Neuronal stem cell (in vitro differentiated cells): ENCODE results near the gene MBNL3.

ENCODE experiments used
- DNase-seq: peaks from one replicate; pipeline ENCODE4 v3.0.0-alpha.2; 2013; ENCODE audit warnings: low spot score
- H2AFZ ChIP-seq: one replicate; pipeline ENCODE4 v1.6.1; 2013; ENCODE audit warnings: mild to moderate bottlenecking, low read length, inconsistent platforms
- H2AK5ac ChIP-seq: 2 replicates; pipeline ENCODE4 v1.6.1; 2013; ENCODE audit warnings: low read depth, mild to moderate bottlenecking, inconsistent platforms, low read length, moderate library complexity, mixed read lengths
- H2BK120ac ChIP-seq: 2 replicates; pipeline ENCODE4 v1.6.1; 2013; ENCODE audit warnings: low read depth, mild to moderate bottlenecking, inconsistent platforms, low read length, moderate library complexity, mixed read lengths
- H2BK12ac ChIP-seq: one replicate; pipeline ENCODE4 v1.6.1; 2013; ENCODE audit warnings: low read length, inconsistent platforms
- H2BK15ac ChIP-seq: 2 replicates; pipeline ENCODE4 v1.6.1; 2013; ENCODE audit warnings: mild to moderate bottlenecking, low read length, inconsistent platforms, mixed read lengths
- H2BK5ac ChIP-seq: one replicate; pipeline ENCODE4 v1.6.1; 2013; ENCODE audit warnings: inconsistent platforms, mild to moderate bottlenecking, low read length, moderate library complexity
- H3K14ac ChIP-seq: one replicate; pipeline ENCODE4 v1.6.1; 2013; ENCODE audit warnings: low read length, inconsistent platforms
- H3K18ac ChIP-seq: 2 replicates; pipeline ENCODE4 v1.6.1; 2013; ENCODE audit warnings: low read length, inconsistent platforms
- H3K23ac ChIP-seq: 2 replicates; pipeline ENCODE4 v1.6.1; 2013; ENCODE audit warnings: low read depth, mild to moderate bottlenecking, mixed read lengths, low read length, inconsistent platforms; ENCODE audit not compliant: poor library complexity
- H3K27ac ChIP-seq: replicated peaks from 3 replicates; pipeline ENCODE4 v1.5.1; 2013; ENCODE audit warnings: low read length, inconsistent platforms
- H3K27me3 ChIP-seq, 3 experiments: 2 replicates each; pipeline ENCODE4 v1.6.1; 2013; ENCODE audit warnings: low read length in 3 of 3, mild to moderate bottlenecking in 2 of 3, inconsistent platforms in 1 of 3, low read depth in 1 of 3, mixed read lengths in 1 of 3, moderate library complexity in 1 of 3; ENCODE audit not compliant: control insufficient read depth in 3 of 3, insufficient read depth in 3 of 3
- H3K36me3 ChIP-seq, 2 donors: replicated peaks in 1 of 2; 2 replicates each; pipeline ENCODE4 v1.6.1; 2013; ENCODE audit warnings: low read length in 2 of 2; ENCODE audit not compliant: control insufficient read depth in 2 of 2, insufficient read depth in 2 of 2
- H3K4ac ChIP-seq: 2 replicates; pipeline ENCODE4 v1.6.1; 2013; ENCODE audit warnings: inconsistent platforms, mild to moderate bottlenecking, low read length, moderate library complexity
- H3K4me1 ChIP-seq, 2 donors: 1 replicate in 1 of 2; 2 replicates in 1 of 2; pipeline ENCODE4 v1.6.1; 2013; ENCODE audit warnings: low read length in 2 of 2, low read depth in 1 of 2; ENCODE audit not compliant: control insufficient read depth in 2 of 2, insufficient read depth in 1 of 2
- H3K4me2 ChIP-seq: one replicate; pipeline ENCODE4 v1.6.1; 2013; ENCODE audit warnings: mild to moderate bottlenecking, low read length, inconsistent platforms; ENCODE audit not compliant: insufficient read depth, poor library complexity, severe bottlenecking
- H3K4me3 ChIP-seq, 2 donors: 2 replicates each; pipeline ENCODE4 v1.5.1; 2013; ENCODE audit warnings: low read length in 2 of 2, mild to moderate bottlenecking in 2 of 2, inconsistent platforms in 1 of 2, moderate library complexity in 1 of 2
- H3K79me1 ChIP-seq: one replicate; pipeline ENCODE4 v1.6.1; 2013; ENCODE audit warnings: low read depth, mild to moderate bottlenecking, inconsistent platforms, low read length, moderate library complexity
- H3K9ac ChIP-seq: one replicate; pipeline ENCODE4 v1.6.1; 2013; ENCODE audit warnings: mild to moderate bottlenecking, low read depth, low read length, inconsistent platforms; ENCODE audit not compliant: poor library complexity
- H3K9me3 ChIP-seq, 2 donors: replicated peaks in 1 of 2; 2 replicates each; pipeline versions ENCODE3 to v1.6.1; 2013; ENCODE audit warnings: low read length in 2 of 2, mild to moderate bottlenecking in 2 of 2, inconsistent platforms in 1 of 2, low read depth in 1 of 2, mixed read lengths in 1 of 2, moderate library complexity in 1 of 2; ENCODE audit not compliant: control insufficient read depth in 2 of 2, insufficient read depth in 1 of 2
- H4K8ac ChIP-seq: one replicate; pipeline ENCODE4 v1.6.1; 2013; ENCODE audit warnings: low read depth, mild to moderate bottlenecking, inconsistent platforms, low read length, moderate library complexity
- H4K91ac ChIP-seq: one replicate; pipeline ENCODE4 v1.6.1; 2013; ENCODE audit warnings: low read length, low read depth, mild to moderate bottlenecking, inconsistent platforms; ENCODE audit not compliant: poor library complexity
- WGBS, 2 donors: extraction: QIAGEN DNeasy Blood & Tissue Kit; methylation state at CpG; one replicate each; pipeline ENCODE4 v1.1.7; 2013; ENCODE audit warnings: missing lambda C conversion rate in 2 of 2, mixed read lengths in 1 of 2; ENCODE audit not compliant: insufficient read length in 2 of 2, insufficient replicate concordance in 1 of 2; ENCODE audit errors: extremely low coverage in 2 of 2; 5-methylcytosine and 5-hydroxymethylcytosine counted together

Gene MBNL3

DNA sequence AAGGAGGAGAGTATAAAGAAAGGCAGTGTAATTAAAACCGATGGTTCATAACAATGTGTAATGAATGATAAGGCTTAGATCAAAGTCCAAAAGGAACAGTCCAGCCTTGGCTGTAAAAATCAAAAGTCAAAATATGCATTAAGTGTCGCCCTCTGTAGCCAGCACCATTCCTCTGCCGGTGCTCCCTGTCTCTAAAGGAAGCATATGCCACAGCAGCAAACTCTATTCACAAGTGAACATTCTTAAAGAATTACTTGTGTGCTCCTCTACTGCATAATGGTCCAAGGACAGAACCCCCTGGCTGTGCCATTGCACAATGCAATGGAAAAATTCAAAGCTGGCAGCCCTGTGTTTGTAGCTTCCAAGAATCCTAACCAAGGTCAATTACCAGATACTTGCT, 16.3 kb upstream of the MBNL3 start:
- Histone ChIP-seq H3K14ac (no peak overlapping the region), H3K4me2 (no peak overlapping the region), H2BK5ac (no peak overlapping the region), H2AK5ac (no peak overlapping the region), H3K79me1 (no peaks in the 10 kb centered on the region), H2AFZ (no peak overlapping the region), H3K18ac (no peak overlapping the region), H3K9me3 (no peaks in the 10 kb centered on the region), H4K91ac (no peak overlapping the region), H2BK120ac (no peak overlapping the region), H3K4me1 (peaks cover 0 to 2% of the 10 kb centered on the region in 2 donors), H2BK15ac (no peak overlapping the region), H3K4me3 (no peak overlapping the region), H3K27ac (no peak overlapping the region), H3K9ac (no peak overlapping the region), H4K8ac (no peak overlapping the region), H3K23ac (no peak overlapping the region), H2BK12ac (no peak overlapping the region), H3K4ac (no peak overlapping the region), H3K36me3 (no peaks in the 10 kb centered on the region), H3K27me3 (peaks cover 0 to 14% (median 0%) of the 10 kb centered on the region in 3 experiments)
- DNase-seq: no peak
- WGBS, 2 donors: no CpG with 5 or more reads among the region's 3 CpGs

DNA sequence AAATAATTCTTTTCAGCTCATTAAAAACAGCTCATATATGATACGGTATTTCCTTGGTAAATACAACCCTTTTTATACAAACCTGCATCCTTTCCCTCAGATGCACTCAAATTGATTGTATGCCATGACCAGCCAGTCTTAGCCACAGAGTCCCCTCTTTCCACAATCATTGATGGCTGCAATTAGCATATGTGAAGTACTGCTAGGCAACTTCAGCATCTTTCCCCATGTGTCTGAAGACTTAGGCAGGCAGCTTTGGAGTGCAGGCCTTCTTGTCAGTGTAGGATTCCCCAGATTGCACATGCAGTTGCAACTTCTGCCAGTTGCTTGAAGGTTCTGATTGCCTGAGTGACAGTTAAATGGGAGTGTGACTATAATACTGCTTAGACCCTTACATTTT, 15.6 kb upstream of the MBNL3 start:
- WGBS, 2 donors: no CpG with 5 or more reads among the region's 1 CpG
- H3K27ac ChIP-seq: no peak overlapping the region
- H3K23ac ChIP-seq: no peak overlapping the region
- H3K9ac ChIP-seq: no peak overlapping the region
- H3K4me2 ChIP-seq: no peak overlapping the region
- no peak overlapping the region for H4K91ac ChIP-seq
- no peak overlapping the region for H3K4ac ChIP-seq
- H2BK12ac ChIP-seq: no peak overlapping the region
- H2AFZ ChIP-seq: no peak overlapping the region
- H4K8ac ChIP-seq: no peak overlapping the region
- H3K14ac ChIP-seq: no peak overlapping the region
- no peak overlapping the region for H3K18ac ChIP-seq
- H3K9me3 ChIP-seq: no peaks in the 10 kb centered on the region
- H3K79me1 ChIP-seq: no peaks in the 10 kb centered on the region
- no peak overlapping the region for H2BK5ac ChIP-seq
- H2AK5ac ChIP-seq: no peak overlapping the region
- H3K27me3 ChIP-seq: peaks cover 0 to 14% (median 0%) of the 10 kb centered on the region in 3 experiments
- H3K36me3 ChIP-seq: no peaks in the 10 kb centered on the region
- no peak overlapping the region for H3K4me3 ChIP-seq
- H3K4me1 ChIP-seq: peaks cover 0 to 2% of the 10 kb centered on the region in 2 donors
- H2BK120ac ChIP-seq: no peak overlapping the region
- no peak overlapping the region for H2BK15ac ChIP-seq
- no peak for DNase-seq

GRCh38 chrX:132501606-132502005, 12.8 kb upstream of the MBNL3 start:
- no peak overlapping the region for H2BK5ac ChIP-seq
- H3K9ac ChIP-seq: no peak overlapping the region
- H3K18ac ChIP-seq: no peak overlapping the region
- H3K9me3 ChIP-seq: no peaks in the 10 kb centered on the region
- no peak overlapping the region for H2AK5ac ChIP-seq
- H3K23ac ChIP-seq: no peak overlapping the region
- H4K8ac ChIP-seq: no peak overlapping the region
- no peak overlapping the region for H3K4ac ChIP-seq
- no peak overlapping the region for H2AFZ ChIP-seq
- H2BK12ac ChIP-seq: no peak overlapping the region
- H3K4me1 ChIP-seq: peaks cover 8 to 12% of the 10 kb centered on the region in 2 donors
- no peak for DNase-seq
- H3K27ac ChIP-seq: no peak overlapping the region
- H3K36me3 ChIP-seq: no peaks in the 10 kb centered on the region
- H2BK120ac ChIP-seq: no peak overlapping the region
- no CpG with 5 or more reads among the region's 2 CpGs for WGBS, 2 donors
- H3K27me3 ChIP-seq: peaks cover 0 to 6% (median 0%) of the 10 kb centered on the region in 3 experiments
- H3K79me1 ChIP-seq: no peaks in the 10 kb centered on the region
- H2BK15ac ChIP-seq: no peak overlapping the region
- H3K14ac ChIP-seq: no peak overlapping the region
- no peak overlapping the region for H3K4me2 ChIP-seq
- no peak overlapping the region for H4K91ac ChIP-seq
- H3K4me3 ChIP-seq: no peak overlapping the region

GRCh38 chrX:132497432-132497831, 8.6 kb upstream of the MBNL3 start:
- Histone ChIP-seq H3K9me3 (no peaks in the 10 kb centered on the region), H2BK15ac (no peak overlapping the region), H3K79me1 (no peaks in the 10 kb centered on the region), H2AFZ (no peak overlapping the region), H3K18ac (no peak overlapping the region), H2AK5ac (no peak overlapping the region), H3K36me3 (no peaks in the 10 kb centered on the region), H2BK12ac (no peak overlapping the region), H4K91ac (no peak overlapping the region), H2BK120ac (no peak overlapping the region), H2BK5ac (no peak overlapping the region), H3K4me2 (no peak overlapping the region), H3K27me3 (no peaks in the 10 kb centered on the region), H3K9ac (no peak overlapping the region), H4K8ac (no peak overlapping the region), H3K4ac (no peak overlapping the region), H3K27ac (peak overlapping the region; percentile 51), H3K23ac (no peak overlapping the region), H3K4me3 (no peak overlapping the region), H3K4me1 (peaks cover 8 to 11% of the 10 kb centered on the region in 2 donors), H3K14ac (no peak overlapping the region)
- no CpG with 5 or more reads among the region's 2 CpGs for WGBS, 2 donors
- peak; percentile 53 for DNase-seq
